Stromal cell of bone marrow (primary cell): ENCODE data around the gene SAA1.
"Not testable (repeated sequence)": the region's sequence is repeated elsewhere in the genome, so short reads cannot be mapped to it uniquely, and the experiment has no call there.

Experiments
- DNase-seq: peaks from one replicate; pipeline ENCODE4 v3.0.0-alpha.2; 2012; ENCODE audit warnings: low read depth

Gene SAA1

GRCh38 chr11:18259259-18259658 is 6.8 kb upstream of the SAA1 start:
- DNase-seq, result no peak

- no peak for DNase-seq
These were observed 4.3 kb upstream of the SAA1 start for GRCh38 chr11:18261721-18262120.

- DNase-seq, result not testable (repeated sequence)
These were observed 3.2 kb upstream of the SAA1 start for GRCh38 chr11:18262681-18263350.

GRCh38 chr11:18264035-18264434 is 2.0 kb upstream of the SAA1 start:
- DNase-seq, result no peak

- no peak for DNase-seq
These were observed 1.1 kb upstream of the SAA1 start for GRCh38 chr11:18264677-18265555.

DNA sequence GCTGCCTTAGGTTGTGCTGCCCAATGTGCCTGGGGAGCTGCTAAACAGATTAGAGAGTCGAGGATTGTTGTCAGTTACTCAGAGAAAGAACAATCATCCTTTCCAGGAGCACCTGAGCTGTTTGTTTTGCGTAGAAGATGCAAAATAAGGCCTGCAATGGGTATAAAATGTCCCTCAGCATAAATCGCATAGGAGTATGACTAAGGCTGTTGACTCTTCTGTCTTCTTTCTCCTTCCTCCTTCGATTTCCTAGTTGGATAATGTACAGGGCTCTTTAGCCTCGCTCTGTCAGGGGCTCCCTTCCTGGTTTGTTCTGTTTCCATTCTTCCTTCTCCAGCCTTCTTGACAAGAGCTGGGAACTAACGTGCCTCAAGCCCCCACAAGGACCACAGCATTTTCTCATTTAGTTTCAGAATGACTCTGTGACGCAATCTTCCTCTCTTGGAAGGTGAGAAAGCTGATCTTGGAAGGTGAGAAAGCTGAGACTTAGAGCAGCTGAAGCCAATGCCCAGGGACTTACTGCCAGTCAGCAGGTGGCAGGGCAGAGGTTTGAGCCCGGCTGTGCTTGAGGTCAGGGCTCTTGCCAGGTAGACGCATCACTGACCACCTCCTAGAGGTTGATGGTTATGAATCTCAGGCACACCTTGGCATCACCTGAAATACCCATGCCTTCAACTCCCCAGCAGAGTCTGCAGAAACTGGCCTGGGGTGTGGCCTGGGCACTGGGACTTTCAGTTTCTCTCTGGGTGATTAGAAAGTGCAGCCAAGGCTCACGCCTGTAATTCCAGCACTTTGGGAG is 1.5 kb downstream of the SAA1 start:
- DNase-seq, result not testable (repeated sequence)

DNA sequence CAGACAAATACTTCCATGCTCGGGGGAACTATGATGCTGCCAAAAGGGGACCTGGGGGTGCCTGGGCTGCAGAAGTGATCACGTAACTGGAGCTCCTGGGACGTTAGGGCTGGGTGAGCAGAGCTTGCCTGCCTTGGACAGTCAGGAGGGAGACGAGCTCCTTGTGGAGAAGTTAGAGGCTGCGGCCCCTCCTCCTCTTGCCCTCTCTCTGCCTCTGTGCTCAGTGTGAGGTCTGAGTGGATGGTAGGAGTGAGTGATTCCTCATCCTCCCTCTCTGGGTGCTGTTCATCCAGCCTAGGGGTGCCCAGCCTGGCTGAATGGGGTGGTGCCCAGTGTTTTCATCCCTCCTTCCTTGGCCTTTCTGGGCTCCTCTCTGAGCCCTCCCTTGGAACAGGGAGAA is 3.2 kb downstream of the SAA1 start:
- DNase-seq, result not testable (repeated sequence)

GRCh38 chr11:18270102-18270501 is 4.0 kb downstream of the SAA1 start:
- DNase-seq, result no peak

DNA sequence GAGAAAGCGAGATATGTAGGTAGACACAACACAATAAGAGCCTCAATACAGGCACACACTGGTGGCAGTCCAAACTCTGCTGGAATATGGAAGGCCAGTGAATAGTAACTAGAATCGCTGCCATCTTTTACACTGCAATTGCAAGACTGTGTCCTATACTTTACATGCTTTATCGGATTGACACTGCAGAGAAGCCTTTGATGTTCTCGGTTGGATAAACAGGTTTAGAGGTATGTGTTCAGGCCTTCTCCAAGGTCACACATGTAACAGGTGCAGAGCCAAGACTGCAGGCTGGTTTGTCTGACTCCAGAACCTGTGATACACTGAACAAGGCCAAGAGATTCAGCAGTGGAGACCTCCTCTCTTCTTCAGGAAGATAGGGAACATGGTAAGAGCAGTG is 5.1 kb downstream of the SAA1 start:
- DNase-seq, result no peak

DNA sequence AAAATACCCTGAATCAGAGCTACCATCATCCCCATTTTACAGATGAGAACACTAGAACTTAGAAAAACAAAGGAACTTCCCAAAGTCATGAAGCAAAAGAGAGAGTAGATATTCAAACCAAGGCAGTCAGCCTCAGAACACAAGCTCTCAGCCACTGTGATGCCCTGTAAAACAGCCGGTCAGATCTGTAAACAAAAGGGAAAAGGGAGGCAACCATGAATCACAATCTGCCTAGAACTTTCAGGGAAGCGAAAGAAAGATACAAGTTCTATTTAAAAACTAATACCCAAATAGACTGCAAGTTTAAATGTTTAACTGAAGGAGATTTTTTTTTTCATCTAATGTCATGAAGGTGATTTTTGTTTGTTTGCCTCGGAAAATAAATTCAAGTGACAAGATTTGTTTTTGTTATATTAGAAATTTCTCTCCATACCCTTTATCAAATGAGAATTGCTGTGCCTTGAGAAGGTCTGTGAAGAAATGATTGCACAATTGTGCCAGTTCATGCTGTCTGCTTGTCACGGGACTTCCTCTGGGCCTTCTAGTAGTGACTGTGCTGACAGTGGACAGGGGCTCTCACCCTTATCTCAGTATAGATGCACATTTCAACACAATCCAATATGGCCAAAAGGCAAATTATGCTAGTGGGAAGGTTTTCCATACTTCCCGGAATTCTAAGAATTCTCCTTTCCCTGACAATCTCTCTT is 11.7 kb downstream of the SAA1 start:
- no peak for DNase-seq

DNA sequence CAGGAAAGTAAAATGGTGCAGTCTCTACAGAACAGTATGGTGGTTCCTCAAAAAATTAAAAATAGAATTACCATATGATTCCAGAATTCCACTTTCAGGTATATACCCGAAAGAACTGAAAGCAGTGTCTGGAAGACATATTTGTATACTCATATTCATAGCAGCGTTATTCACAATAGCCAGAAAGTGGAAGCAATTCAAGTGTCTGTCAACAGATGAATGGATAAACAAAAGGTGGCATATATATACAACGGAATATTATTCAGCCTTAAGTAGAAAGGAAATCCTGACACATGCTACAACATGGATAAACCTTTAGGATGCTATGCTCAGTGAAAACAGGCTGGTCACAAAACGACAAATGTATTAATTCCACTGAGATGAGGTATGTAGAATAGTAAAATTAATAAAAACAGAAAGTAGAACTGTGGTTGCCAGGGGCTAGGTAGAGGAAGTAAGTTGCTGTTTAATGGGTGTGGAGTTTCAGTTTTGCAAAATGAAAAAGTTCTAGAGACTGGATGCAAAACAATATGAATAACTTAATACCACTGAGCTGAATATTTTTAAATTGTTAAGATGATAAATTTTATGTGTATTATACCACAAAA is 14.5 kb downstream of the SAA1 start:
- DNase-seq, result no peak

DNA sequence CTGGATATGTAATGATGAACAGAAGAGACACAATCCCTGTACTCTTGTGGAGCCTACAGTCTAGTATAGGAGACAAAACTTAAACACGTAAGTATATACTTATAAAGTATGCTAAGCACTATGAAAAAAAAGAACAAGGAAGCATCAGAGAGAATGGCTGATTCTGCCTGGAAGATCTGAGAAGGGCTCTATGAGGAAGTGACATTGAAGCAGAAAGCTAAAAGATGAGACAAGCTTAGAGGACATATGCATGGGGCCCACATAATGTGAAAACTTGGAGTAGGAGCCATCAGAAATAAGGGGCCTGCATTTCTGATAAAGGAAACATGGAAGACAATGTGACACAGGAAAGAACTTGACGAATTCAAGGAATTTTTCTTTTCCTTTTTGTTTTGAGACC is 16.6 kb downstream of the SAA1 start:
- DNase-seq, result no peak

DNA sequence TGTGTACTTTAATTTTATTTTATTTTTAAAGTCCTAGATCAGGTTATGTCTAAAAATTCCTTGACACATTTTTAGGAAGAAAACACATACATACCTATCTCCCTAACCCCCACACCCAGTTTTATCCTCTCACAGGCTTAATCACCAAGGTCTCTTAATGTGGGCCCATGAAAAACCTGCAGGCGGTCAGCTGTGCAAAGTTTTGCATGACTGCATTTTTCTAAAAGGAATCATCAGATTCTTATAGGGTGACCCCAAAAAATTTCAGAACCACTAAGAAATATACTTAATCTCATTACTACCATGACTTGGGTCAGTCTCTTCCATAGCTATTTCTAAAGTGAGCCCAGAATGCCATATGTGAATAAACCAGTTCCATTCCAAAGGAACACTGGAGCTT is 19.8 kb downstream of the SAA1 start:
- no peak for DNase-seq

DNA sequence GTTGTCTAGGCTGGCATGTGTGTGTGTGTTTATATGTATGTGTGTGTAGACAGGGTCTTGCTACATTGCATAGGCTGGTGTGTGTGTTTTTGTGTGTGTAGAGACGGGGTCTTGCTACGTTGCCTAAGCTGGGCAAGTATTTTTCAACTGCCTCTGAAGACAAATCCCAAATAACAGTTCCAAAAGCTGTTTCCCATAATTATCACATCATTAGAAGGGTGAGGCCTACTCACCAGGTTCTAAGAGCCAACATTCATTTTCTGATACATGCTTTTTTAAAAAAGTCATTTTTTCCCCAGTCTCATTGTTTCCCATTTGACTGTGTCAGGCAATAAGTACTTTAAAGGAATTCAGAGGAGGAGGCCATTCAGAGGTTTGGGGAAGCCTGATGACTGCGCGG is 22.8 kb downstream of the SAA1 start:
- no peak for DNase-seq

- DNase-seq, result no peak
These were observed 28.8 kb downstream of the SAA1 start for GRCh38 chr11:18294862-18295261.

- DNase-seq, result no peak
These were observed 29.3 kb downstream of the SAA1 start for GRCh38 chr11:18295316-18295715.

DNA sequence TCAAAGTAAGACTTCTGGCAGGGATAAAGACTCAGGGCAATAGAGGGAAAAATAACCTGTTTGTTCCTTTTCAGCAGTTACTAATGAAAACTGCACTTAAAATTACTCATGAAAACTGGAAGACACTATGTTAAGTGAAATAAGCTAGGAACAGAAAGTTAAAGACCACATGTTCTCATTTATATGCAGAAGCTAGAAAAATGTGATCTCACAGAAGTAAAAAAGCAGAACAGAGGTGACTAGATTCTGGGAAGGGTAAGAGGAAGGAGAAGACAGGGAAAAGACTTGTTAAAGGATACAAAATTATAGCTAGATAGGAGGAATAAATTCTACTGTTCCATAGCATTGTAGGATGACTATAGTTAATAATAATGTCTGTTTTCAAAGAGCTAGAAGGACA is 33.7 kb downstream of the SAA1 start:
- no peak for DNase-seq

DNA sequence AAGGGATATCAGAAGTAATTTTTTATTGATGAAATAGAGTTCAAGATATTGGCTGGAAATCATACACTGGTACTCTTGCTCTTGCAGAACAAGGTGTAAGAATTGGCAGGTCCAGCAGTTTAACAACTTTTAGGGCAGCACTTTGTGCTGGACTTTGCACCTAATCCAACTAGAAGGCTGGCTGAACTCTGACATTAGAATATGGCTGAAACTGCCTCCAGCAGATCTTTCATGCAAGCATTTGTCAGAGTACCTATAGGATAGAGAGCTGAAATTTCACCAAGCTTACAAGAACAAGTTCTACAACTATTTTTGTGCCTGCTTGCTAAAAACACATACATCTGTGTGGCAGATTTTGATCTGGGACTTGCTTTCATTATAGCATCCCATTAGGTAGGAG is 38.7 kb downstream of the SAA1 start:
- DNase-seq, result no peak

DNA sequence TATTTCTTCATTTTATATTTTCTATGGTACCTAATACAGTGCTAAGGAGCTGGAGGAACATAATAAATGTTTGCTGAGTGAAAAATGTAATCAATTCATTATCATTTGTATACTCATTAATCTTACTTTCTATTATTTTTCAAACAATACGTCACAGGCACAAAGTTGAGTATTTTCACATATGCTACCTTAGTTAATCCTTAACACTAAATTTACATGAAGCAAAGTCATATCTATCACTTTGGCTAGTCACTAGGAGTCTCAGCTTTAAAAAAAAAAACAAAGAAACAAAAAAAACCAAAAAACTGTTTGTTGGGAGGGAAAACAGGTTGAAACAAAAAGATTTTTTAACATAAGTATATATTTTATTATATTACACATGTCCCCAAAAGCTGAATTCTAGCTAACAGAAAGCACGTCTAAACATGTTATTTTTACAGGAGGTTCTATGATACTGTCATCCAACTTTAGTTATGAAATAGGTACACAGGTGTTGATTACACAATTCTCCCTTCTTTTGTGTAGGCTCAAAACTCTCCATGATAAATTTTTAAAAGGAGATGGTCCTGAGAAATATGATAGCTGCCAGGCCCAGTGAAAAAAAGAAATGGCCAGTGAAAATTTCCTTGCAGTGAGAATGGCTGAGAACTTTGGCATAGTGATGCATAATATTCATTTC is 41.5 kb downstream of the SAA1 start:
- DNase-seq, result no peak

- no peak for DNase-seq
These were observed 42.2 kb downstream of the SAA1 start for GRCh38 chr11:18308242-18308641.

DNA sequence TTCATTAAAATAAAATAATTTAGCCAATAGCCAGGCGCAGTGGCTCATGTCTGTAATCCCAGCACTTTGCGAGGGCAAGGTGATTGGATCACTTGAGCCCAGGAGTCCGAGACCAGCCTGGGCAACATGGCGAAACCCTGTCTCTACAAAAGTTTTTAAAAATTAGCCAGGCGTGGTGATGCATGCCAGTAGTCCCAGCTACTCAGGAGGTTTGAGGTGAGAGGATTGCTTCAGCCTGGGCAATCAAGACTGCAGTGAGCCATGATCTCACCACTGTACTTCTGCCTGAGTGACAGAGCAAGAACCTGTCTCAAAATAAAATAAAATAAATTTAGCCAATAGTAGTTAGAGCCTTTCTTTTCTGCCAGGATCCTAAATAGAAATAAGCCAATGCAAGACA is 43.6 kb downstream of the SAA1 start:
- DNase-seq, result no peak
